ENCODE data around the gene PPM1J.

PPM1J gene

DNA sequence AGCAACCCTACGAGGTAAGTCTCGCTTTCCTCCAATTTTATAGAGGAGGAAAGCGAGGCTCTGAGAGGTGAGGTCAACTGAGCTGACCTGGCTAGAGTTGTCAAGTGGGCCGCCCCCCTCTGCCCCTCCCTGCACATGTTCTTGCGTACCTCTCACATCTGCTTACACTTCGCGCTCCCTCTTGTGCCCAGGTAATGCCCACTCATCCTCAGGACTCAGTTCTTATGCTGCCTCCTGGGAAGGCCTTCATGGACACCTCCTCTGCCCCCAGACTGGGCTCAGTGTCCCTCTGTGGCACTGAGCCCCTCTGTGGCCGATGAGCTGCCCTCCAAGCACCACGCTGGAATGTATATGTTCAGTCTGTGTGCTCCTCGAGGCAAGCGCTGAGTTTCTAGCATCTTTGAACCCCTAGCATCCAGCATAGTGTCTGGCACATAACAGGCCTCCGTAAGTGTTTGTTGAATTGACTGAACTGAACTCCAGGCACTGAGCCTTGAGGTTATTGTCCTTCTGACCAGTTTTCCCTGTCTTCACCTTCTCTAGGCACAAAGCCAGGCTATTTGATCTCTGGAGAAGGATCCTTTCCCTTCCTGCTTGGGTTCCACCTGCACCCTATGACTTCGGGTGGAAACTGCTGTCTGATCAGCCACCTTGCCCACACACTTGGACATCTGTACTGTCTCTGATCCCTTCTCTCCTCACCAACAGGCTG is 27.2 kb downstream of the PPM1J start:
- DNase-seq (ENCODE audit: low read depth): no peak

DNA sequence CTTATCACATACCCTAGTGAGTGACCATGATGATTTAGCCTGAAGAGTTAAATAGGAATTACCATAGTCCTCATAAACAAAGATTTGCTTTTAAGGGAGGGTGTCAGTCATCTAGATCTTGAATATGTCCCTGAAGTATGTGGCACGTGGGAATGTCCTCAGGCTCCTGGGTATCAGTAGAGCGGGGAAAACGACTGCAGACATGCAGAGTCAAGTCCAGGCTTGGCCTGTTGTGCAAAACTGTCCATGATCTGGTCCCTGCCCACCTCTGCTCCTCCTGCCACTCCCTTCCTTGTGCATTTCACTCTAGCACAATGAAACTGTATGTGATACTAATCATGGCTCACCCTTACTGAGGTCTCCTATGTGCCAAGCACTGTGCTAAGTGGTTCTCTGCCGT is 27.8 kb downstream of the PPM1J start:
- DNase-seq (ENCODE audit: low read depth): no peak

DNA sequence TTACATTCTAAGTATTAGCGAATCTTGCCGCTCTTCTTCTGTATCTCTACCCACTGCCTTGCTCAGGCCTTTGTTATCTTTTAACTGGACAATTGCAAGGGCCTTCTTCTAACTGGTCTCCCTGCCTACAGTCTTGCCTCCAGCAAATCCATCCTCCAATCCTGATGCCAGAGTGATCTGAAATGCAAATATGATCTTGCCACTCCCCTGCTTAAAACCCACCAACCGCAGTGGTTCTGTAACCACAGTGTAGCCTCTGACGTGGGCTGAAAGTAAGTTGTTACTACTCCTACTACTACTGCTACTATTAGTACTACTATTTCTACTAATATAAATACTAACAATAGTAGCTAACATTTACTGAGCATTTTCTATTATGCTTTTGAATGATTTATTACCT is 28.3 kb downstream of the PPM1J start:
- no peak for DNase-seq (ENCODE audit: low read depth)

DNA sequence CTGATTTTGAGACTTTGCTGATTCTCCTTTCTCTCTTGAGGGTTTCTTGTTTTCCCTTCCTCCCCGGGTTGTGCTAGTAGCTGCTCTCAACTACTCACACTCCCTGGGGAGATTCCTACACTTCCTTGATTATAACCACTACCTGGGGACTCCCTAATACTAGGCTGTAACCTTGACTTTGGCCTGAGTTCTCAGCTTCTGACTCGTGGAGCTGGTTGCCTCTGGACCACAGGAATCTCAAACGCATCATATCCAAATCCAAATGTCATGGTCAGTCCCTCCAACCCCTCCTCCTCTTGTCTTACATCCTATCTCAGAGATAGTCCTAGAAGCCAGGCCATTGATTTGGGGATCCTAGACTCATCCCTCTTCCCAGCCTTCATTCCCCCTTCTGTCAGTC is 28.7 kb downstream of the PPM1J start:
- DNase-seq (ENCODE audit: low read depth): no peak

DNA sequence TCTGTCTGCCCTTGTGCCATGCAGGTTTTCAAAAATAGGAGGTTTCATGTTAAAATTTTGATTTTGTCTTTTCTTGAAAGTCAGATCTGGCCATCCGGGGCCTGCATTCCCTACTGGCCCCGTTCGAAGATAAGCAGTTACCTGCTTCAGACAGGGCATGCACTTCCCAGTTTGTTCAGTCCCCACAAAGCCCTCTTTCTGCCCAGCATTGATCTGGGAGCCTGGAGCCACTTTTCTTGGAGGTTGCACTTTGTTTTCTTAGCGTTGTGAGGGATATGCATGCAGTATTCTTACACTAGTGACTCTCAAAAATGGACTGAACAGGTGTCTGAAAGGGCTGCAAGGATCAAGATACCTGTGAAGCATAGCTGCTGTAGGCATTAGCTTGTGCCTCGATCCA is 29.2 kb downstream of the PPM1J start:
- DNase-seq (ENCODE audit: low read depth): no peak

DNA sequence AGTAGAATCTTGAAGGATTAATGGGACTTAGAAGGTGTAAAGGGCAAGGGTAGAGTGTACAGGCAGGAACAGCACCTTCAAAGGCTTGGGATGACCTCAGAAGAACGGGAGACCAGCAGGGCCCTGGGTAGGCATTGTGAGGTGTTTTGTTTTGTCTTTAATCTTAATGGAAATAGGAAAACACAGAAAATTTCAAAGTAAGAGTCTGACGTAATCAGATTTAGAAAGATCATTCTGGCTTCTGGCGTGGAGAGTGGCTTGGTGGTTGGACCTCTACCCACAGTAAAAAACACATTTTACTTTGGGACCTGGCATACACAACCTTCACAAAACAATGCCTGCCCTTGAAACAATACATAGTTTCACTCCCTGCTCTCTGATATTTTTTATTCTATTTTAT is 36.5 kb downstream of the PPM1J start:
- DNase-seq (ENCODE audit: low read depth): no peak

DNA sequence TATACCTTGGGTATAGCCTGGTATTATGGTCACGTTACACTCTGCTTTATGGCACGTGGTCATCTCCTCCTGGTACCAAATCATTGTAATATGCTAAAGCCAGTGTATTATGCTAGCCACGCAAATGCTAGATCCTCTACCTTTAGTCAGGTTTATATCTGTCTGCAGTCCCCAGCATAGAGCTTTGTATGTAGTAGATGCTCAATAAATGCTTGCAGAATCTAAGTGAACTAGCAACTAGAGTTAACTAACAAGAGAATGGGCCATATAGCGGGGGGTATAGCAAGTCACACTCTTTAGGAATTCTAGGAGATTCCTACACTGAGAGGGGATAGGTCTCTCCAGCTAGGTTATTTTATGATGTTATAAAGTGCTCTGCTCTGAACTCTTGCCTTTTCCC is 37.6 kb downstream of the PPM1J start:
- no peak for DNase-seq (ENCODE audit: low read depth)

DNA sequence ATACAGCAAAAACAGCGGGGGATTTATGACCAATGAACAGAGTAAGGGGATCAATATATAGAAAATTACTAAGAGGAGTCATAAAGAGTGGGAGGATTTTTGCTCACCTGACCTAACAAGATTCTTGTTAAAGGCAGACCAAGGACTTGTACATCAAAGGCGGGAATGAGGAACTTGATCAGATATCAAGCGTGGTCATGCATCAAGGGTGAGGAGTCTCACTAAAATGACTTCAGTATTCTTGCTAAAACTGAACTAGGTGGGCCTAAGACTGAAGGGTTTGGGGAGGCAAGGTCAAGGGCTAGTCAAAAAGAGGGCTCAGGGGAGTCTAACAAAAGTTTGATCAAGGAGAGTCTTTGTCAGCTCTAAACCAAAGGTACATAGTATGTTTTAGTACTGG is 38.6 kb downstream of the PPM1J start:
- no peak for DNase-seq (ENCODE audit: low read depth)

DNA sequence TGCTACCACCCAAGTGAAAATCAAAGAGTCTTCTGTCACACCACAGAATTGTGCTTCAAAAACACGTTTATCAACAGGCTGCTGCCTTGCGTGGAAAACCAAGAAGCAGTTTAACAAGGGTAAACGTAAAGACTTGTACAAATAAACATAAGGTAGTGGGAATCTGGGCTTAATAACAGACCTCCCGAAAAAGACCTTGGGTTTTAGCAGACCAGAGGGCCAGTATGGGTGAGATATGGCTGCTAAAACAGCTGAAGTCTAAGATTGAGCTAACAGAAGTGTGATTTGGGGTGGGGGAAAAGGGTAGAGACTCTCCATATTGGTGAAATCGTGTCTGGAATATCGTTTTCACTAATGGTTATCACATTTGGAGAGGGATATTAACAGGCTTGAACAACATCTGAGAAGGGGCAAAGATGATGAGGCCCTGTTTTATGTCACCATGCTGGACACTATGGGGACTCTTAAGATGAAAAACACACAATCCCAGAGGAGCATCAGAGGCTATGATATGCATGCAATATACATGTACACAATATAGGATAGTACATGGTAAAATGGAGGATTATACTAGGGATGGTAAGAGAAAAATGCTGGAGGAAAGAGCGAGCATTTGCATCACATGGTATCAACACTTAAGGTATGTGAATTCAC is 39.3 kb downstream of the PPM1J start:
- no peak for DNase-seq (ENCODE audit: low read depth)

DNA sequence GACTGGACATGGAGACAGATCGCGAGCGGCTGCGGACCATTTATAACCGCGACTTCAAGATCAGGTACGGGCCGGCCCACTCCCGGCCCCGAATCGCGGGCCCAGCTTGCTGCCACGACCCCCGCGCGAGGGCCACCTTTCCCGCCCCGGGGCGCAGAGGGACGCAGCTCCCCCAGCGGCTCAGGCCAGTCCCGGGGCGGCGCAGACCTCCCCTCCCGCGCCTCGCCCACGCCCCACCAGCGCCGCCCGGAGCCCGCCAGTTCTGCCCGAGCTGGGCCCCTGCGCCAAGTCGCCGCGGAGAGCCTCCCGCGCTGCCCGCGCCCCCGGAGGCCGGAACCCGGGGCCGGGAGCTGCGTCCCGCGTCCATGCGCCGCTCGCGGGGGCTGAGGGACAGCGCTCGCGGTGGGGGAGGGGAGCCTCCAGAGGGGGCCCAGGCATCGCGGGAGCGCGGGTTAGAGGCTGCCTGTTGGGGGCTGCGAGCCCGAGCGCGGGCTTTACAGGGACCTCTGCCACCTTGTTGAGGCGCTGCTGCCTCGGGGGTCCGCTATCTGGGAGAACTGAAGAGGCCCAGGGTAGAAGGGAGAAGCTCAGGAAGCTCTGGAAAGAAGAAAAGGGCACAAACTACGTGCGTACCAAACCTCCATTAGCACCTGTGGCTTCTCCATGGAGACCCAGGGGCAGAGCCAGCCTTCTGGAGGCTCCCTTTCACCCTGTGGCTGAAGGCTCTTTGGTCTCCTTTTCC is 40.0 kb downstream of the PPM1J start:
- DNase-seq (ENCODE audit: low read depth): no peak

DNA sequence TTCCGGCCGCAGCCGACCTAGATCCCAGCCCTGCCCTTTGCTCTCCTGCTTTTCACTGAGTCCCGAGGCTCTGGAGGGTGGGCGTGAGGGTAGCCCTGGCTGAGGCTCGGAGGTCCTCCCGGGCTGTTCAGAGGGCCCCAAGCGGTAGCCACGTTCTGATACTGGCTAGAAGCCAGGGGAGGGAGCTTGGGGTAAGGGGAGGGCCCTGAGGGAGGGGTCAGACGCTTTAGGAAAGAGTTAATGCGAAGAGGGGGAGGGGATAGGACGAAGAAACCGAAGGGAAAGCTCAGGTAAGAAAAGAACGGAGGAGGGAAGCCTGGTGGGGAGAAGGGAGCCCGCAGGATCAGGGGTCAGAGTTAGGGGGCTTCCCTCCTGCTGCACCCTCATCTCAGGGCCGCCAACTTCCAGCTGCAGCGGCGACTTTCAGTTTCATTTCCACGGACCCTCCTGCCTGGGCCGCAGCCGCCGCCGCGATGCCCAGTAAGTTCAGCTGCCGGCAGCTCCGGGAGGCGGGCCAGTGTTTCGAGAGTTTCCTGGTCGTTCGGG is 40.6 kb downstream of the PPM1J start, which contains the start of gene MOV10:
Gene MOV10, plus strand, starts transcription at position 220 of the 546 bp plus-strand sequence. Its CDS starts 254 bp downstream, at position 474.
- peak; percentile 28 for DNase-seq (ENCODE audit: low read depth)

DNA sequence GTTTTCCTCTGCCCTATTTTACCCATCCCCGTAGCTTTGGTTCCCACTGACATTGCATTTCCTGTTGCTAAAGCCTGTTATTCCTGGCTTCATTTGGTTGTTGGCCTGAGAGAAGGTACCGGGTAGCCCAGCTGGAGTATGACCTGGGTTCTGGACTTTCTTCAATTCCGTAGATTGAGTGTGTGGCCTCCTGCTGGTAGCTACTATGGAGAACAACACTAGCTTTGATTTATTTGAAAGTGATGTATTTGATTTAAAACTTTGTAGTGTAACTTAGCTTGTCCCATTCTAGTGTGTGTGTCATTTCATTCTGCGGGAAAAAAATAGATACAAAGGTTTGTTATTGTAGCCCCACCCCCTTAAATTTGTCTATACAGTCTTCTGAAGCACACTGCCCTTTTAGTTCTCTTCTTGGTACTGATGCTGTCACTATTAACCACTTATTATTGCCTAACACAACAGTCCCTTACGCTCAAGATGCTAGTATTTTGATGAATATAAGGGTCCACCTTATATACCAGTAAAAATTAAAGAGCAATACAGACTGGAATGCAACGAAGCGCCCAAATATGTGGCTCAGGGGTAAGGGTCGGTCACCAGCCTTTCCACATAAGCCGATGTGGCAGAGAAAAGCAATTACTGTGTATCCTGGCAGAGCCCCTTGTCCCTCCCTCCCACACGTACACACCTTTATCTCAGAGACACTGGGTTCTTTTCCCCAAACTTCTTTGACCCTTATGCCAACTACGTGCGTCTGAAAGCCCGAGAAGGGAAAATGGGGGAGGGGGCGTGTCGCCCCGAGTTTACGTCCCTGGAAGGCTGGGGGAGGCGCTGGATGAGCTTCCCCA is 41.3 kb downstream of the PPM1J start:
- DNase-seq (ENCODE audit: low read depth): no peak

DNA sequence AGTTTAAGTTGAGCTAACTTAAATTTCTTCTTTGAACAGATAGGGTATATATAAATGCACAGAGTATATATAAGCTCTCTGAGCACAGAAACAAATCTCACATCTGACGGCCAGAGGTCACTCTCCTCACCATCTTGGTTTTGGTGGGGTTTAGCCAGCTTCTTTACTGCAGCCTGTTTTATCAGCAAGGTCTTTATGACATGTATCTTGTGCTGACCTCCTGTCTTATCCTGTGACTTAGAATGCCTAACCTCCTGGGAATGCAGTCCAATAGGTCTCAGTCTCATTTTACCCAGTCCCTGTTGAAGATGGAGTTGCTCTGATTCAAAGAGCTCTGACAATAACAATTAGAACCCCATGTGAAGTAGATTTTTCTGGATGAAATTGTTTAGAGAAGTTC is 42.3 kb downstream of the PPM1J start:
- no peak for DNase-seq (ENCODE audit: low read depth)

DNA sequence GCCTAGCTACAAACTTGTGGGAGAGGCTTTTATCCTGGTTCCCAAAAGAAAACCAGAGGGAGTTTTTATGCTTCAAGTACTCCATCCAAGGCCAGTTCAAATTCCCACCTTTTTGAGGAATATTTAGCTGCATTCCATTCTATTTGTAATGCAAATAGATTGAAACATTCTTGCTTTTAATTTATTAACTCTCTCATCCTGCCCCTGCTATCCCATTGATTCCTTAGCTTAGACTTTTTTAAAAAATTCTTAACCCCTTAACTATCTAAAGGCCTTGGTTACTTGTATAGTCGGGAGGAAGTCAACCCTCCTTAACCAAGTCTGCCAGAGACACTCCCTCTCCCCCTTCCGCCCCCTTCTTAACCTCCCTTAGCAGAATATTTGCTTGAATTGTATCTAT is 43.1 kb downstream of the PPM1J start:
- no peak for DNase-seq (ENCODE audit: low read depth)

DNA sequence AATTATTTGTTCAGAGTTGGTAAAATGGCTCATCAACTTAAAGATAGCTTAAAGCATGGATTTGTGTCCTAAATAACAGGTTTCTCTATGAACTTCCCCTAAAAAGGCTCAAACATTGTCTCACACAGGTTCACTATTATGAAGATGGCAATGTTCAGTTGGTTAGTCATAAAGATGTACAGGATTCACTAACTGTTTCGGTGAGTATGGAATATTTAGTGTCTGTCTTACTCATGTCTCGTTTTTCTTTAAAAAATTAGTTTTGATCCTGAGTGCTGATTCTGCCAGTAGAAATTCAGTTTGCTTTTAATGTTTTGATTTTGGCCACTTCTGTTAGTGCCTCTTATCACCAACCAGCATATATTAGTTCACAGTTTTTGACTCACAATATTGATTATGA is 48.2 kb downstream of the PPM1J start:
- no peak for DNase-seq (ENCODE audit: low read depth)

DNA sequence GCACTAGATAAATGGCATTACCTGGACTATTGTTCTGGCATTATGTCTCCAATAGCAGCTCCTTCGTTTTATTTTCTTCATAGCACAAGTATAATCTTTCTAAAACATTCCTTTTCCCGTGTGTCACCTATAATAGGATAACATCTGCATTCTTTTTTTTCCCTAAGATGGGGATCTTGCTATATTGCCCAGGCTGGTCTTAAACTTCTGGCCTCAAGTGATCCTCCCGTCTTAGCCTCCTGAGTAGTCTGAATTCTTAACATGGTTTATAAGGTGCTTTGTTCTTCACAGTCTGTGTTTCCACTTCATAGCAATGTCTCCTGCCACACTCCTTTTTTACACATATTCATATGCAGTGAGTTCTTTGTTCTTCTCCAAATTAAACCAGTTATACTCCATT is 49.3 kb downstream of the PPM1J start:
- DNase-seq (ENCODE audit: low read depth): no peak

Measured in stimulated activated CD8-positive, alpha-beta memory T cell treated with anti-CD3 and anti-CD28 coated beads, Interleukin-15, amount 100 ng/mL, for 1 hour (primary cell).